Activated gamma-delta T cell (primary cell): ENCODE results near the gene MAPKBP1.

Experiments
- DNase-seq: peaks from one replicate; lab custom pipeline; 2025; lab: John Stamatoyannopoulos, UW

The MAPKBP1 gene

GRCh38 chr15:41788262-41788661 lies 14.0 kb downstream of the MAPKBP1 start:
- DNase-seq, result no peak

DNA sequence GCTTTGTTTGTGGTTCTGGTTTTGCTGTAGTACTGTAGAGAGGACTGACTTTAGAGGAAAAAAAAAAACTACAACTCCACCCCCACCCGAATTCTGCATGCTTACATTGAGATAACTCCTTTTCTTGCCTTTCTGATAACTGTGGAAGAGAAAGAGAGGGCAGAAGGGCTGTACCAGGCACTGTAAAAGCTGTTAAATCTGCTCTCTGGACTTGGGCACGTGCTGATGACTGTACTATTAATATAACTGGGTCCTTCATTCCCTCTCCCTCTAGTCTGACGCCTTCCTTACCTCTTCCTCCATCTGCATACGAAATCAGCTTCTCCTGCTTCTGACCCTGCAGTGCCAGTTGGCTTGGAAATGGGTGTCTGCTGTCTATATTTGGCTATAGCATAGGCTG lies 15.0 kb downstream of the MAPKBP1 start:
- DNase-seq, result no peak

GRCh38 chr15:41789662-41790061 lies 15.4 kb downstream of the MAPKBP1 start:
- DNase-seq, result no peak

DNA sequence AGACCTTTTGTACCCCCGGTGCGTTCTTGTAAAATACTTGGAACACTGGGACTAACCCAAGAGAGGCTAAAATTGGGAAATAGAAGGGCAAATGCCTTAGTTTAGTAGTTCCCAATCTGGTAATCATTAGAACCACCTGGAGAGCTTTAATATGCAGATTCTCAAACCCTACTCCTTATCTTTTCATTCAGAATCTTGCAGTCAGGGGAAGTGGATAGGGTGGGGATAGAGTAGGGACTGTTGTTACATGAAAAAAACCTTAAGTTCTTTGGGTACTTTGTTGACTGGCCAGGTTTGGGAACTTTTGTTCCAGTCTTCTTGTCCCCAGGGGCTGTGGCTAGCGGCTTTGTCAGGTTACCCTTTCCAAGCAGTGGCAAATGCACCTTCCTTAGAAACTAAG lies 15.9 kb downstream of the MAPKBP1 start:
- DNase-seq, result no peak

- DNase-seq, result no peak
Observed at GRCh38 chr15:41790756-41791546, 16.7 kb downstream of the MAPKBP1 start.

DNA sequence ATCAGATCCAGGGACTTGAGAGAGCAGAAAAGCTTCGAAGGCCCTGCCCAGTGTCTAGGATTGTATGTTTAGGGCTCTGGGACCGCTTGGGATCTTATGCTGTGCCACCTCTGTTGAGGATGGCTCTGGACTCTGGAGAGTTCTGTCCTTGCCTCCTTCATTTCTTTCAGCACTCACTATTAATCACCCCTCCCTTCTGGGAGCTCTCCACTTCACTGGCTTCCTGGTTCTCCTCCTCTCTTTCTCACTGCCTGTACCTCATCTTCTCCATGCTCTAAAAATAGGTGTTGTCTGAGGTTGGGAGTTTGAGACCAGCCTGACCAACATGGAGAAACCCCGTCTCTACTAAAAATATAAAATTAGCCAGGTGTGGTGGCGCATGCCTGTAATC lies 17.3 kb downstream of the MAPKBP1 start:
- no peak for DNase-seq

DNA sequence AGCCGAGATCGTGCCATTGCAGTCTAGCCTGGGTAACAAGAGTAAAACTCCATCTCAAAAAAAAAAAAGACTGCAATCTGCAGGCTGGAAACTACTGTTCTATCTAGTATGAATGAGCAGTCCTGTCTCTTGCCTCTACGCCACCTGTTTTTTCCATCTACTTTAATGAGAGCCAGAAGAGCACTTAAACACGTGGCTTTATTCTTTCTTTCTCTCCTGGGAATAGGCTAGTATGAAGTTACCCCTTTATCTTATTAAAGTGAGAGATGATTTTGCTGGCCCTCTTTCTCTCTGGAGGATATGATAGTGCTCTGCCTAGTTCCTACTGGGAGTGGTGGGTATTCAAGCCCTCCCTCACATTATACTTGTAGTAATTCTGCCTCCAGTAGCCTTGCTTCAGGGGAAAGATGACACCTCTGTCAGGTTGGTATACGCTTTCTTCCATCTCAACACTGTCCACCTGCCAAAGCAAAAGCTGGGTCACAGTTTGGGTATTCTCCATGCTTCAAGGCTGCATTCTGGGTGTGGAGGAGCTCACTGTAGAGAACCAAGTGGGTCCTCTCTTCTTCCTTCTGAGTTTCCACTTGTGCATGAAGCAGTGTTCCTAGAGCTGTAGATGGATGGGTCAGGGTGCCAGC lies 17.8 kb downstream of the MAPKBP1 start:
- no peak for DNase-seq

DNA sequence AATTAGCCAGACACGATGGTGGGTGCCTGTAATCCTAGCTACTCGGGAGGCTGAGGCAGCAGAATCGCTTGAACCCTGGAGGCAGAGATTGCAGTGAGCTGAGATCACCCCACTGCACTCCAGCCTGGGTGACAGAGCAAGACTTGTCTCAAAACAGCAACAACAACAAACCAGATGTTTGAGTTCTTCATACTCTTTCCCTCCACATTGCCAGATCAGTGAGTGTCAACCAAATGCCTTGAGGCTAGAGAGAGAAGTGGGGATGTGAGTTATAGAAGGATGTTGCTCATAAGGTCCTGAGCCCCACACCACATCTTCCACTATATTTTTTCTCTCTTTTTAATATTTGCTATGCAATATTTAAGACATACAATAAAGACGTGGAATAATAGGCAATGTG lies 19.8 kb downstream of the MAPKBP1 start:
- DNase-seq, result no peak

- no peak for DNase-seq
Observed at GRCh38 chr15:41795996-41796856, 21.9 kb downstream of the MAPKBP1 start.

- DNase-seq, result no peak
Observed at GRCh38 chr15:41797201-41797944, 23.1 kb downstream of the MAPKBP1 start.

DNA sequence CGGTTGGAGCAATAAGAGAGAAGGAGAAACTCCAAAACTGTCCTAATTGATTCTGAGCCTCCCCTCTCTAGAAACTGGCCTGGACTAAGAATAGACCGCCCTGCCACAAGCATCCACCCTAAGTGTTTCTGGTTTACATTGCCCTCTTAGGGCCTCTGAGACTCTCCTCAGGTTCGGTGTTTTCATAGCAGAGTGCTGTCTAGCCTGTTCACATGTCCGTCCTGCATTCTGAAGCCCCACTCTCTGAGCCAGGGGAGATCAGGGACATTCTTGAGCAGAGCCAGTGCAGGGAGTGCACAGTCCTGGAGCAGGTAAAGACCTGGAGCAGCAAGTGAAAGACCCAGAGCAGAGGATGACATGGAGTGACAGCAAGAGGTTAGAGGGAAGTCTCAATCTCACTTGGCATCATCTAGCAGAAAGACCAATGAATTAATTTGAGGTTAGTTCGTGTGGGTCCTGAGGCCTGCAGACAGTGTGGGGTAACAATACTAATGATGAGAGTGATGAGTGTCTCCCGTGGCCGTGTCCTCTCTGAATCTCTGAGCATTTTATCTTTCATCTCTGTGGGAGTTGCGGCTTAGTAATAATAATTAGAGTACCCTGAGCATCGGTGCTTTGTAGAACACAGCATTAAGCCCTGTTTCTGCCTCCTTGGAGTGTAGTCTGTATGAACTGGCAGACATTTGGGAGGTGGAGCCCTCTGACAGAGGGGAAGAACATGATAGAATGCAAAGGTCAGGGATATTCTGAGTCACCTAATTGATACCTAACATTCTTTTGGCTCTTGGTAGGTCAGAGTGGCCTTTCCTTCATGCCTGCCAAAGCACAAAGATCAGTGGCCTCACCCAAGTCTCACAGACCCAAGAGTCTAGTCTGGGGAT lies 24.6 kb downstream of the MAPKBP1 start:
- DNase-seq, result no peak

- DNase-seq, result no peak
Observed at GRCh38 chr15:41799488-41799805, 25.2 kb downstream of the MAPKBP1 start.

DNA sequence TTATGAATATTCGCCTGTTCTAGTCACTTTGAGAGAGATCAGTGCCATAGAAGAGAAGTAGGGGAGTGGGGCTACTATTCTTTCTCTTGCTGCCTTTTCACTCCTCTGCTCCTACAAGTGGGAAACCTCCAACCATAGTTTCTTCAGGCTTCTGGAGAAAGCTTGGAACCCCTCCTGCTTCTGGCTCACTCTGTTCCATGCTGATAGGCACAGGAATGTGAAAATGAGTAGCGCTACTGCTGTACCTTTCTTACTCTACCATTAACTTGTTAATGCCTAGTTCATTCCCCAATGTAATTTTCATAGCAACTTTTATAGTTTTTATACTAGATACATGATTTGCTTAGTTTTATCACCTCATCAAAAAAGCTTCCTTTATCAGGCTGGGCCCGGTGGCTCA lies 26.9 kb downstream of the MAPKBP1 start:
- no peak for DNase-seq

DNA sequence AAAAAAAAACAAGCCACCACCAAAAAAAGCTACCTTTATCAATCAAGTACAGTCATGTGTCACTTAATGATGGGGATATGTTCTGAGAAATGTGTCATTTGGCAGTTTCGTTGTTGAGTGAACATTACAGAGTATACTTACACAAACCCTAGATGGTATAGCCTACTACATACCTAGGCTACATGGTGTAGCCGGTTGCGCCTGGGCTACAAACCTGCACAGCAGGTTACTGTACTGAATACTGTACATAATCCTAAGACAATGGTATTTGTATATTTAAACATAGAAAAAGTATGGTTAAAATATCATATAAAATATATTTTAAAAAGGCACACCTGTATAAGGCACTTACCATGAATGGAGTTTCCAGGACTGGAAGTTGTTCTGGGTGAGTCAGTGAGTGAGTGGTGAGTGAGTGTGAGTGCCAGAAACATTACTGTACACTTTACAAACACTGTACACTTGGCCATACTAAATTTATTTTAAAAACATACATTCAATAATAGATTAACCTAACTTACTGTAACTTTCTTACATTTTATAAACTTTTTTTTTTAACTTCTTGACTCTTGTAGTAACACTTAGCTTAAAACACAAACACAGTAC lies 27.7 kb downstream of the MAPKBP1 start:
- DNase-seq, result no peak

- no peak for DNase-seq
Observed at GRCh38 chr15:41804361-41804760, 30.1 kb downstream of the MAPKBP1 start.

DNA sequence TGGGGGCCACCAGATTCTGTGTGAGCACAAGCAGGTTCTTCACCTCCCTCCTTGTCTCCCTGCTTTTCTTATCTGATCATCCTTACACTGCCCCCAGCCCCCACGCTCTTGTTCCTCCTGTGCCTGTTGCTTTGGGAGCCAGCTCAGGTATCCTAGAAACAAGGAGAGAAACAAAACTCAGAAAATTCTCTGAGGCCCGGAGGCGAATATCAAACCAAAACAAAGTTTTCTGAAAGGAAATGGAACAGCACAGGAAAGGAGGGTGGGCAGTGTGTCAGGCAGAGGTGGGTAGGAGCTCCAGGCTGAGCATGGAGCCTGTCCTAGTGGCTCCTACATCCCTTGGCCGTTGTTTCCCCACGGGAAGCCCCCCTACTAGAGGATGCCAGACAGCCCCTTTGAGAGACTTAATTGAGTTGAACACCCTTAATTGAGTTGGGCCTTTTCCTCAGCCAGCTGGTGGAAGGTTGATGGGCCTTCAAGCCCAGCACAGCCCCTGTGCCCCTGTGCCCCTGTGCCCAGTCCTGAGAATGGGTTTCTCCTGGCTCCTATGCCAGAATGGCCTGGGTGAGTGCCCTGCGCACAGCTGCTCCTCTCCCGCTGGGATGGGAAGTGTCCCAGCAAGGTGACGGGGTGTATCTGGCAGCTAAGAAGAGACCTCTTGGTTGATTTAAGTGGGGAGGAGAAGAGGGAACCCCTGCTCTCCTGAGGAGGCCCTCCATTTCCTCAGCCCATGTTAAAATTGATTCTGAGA lies 30.8 kb downstream of the MAPKBP1 start:
- DNase-seq, result no peak

DNA sequence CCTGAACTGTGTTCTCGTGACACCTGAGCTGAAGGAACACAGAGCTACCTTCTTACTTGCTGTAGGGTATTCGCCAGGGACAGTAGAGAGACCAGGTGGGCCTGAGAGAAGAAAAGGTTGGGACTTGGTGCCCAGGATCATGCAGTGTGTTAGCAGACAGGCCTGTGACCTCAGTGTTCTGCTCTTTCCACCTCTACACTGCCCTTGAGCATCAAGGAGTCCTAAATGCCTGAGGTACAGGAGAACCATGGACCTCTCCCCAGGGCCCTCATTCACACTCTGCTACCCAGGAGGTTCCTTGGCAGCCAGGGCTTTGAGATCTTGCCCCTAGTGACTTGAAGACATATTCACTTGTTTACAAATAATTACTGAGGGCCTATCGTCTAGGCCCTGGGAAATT lies 31.4 kb downstream of the MAPKBP1 start:
- DNase-seq, result no peak

GRCh38 chr15:41806291-41807181 lies 32.3 kb downstream of the MAPKBP1 start:
- no peak for DNase-seq

DNA sequence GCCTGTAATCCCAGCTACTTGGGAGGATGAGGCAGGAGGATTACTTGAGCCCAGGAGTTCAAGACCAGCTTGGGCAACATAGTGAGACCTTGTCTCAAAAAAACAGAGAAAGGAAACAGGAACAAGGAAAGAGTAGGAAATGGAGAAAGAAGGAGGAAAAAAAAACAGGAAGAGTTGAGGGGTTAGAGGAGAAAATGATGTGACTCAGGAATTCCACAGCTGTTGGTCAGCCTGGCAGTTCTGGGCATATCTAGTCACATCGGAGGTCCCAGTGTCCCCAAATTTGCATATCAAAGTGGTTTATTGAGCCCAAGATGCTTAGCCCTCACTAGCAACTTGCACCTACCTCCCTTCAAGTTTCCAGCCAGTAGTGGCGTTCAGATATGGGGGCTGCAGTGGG lies 34.8 kb downstream of the MAPKBP1 start:
- no peak for DNase-seq
